Right cardiac atrium (tissue), 5 donors: ENCODE results near the gene NDNF. TPM values are rescaled to one million over a fixed set of nuclear protein-coding genes. Genes with fewer than 3 reads are reported as not detected.

Experiments used
- ATAC-seq, 2 donors: fragments of 200-7000 bp; cut with Tn5 transposase; one replicate each; pipeline versions ENCODE4 v1.8.0 to v1.9.1; 2020; ENCODE audit warnings: moderate library complexity in 2 of 2, mild to moderate bottlenecking in 1 of 2
- DNase-seq, 3 donors: peaks; one replicate each; pipeline ENCODE4 v3.0.0-alpha.2; 2020
- H3K27ac ChIP-seq: one replicate; pipeline ENCODE4 v1.5.1; 2013; ENCODE audit warnings: mild to moderate bottlenecking, low read length, control low read depth, moderate library complexity
- H3K27me3 ChIP-seq: one replicate; pipeline ENCODE4 v1.6.1; 2013; ENCODE audit not compliant: control insufficient read depth, insufficient read depth
- H3K4me1 ChIP-seq: one replicate; pipeline ENCODE4 v1.6.1; 2013; ENCODE audit warnings: low read length; ENCODE audit not compliant: control insufficient read depth, insufficient read depth
- H3K4me3 ChIP-seq: one replicate; pipeline ENCODE4 v1.5.1; 2013; ENCODE audit warnings: low read length, control low read depth
- H3K9me3 ChIP-seq: one replicate; pipeline ENCODE4 v1.6.1; 2013; ENCODE audit warnings: low read length; ENCODE audit not compliant: control insufficient read depth
- WGBS: extraction: QIAGEN DNeasy Blood & Tissue Kit; methylation state at CpG from one replicate; pipeline ENCODE4 v1.1.7; 2013; 5-methylcytosine and 5-hydroxymethylcytosine counted together
- intact Hi-C, 4 donors: fragments of 100-400 bp; cut with DNase I; formaldehyde crosslinking; loops; one replicate each; pipeline versions ENCODE4 v1.11.0 to v1.14.0; 2022 to 2023
- polyA plus RNA-seq: library from polyadenylated mRNA; stranded (reverse); fragments of 200-250 nt; gene quantifications from one replicate; pipeline ENCODE4 v1.2.3, GENCODE V29; 2013
- total RNA-seq, 4 donors: library from RNA; stranded (reverse); fragmentation: NEBNext Ultra II Directional; extraction: Animal tissue kit (Norgen Biotek cat#: 25700); gene quantifications; one replicate each; pipeline ENCODE4 v1.2.1, GENCODE V29; 2021
- donor health status: healthy with polysubstance abuse.
- donor health status: DM: no; HTN: yes; CAD: no.
- donor health status: DM: no; HTN: no; CAD: no.
- donor health status: DM: no; HTN: yes; CAD: no; lungs with severe emphysema.
- donor health status: DM: yes; HTN: yes; CAD: no.

Gene NDNF
- total and polyA plus RNA-seq, 5 donors, result 0.50 to 6.3 (median 2.5) TPM

DNA sequence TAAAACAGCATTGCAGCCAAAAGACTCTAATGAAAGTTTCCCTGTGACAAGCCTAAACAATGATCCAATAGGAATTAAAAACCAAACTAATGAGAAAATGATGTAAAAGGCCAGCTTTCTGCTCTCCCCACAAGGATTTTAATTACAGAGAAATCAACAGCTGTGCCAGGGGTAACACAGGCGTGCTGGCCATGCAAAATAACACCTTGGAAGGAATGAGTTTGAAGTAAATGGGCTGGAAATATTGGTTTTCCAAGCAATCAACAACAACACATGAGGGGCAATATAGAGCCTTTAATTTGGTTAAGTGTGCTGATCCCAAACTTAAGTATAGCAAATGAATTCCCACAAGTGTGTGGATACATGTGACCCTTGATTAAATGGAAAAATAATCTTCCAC lies 56.9 kb downstream of the NDNF start:
- Histone ChIP-seq H3K9me3 (no peaks in the 10 kb centered on the region), H3K4me1 (no peaks in the 10 kb centered on the region), H3K4me3 (no peak overlapping the region), H3K27me3 (no peaks in the 10 kb centered on the region), H3K27ac (no peak overlapping the region)
- DNase-seq (no peak), ATAC-seq (no peak)
- intact Hi-C loops, result loop anchor here in 1 of 4 donors (5.0 kb wide), 1 partner anchor 77 kb away; no protein-coding TSS in a partner anchor
- 78% methylated on average over 1 of the region's 1 CpG for WGBS

DNA sequence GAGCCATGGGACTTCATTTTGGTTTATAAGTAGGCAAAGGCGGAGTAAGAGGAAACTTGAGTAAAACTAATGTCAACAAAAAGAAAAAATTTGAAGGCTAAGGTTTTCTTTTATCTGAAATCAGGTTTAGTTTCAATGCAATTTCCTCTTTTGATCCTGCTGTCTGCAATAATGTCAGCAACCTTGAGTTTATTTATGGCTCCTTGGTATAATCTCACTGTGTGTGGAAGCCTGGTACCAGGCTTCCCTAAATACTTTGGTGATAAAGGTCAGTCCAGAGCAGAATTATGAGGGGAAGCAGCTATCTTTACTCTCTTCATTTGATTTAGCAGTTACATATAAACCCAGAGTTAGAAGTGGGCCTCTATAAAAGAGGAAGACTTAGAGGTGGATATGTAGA lies 57.8 kb downstream of the NDNF start:
- no peaks in the 10 kb centered on the region for H3K4me1 ChIP-seq
- no peak overlapping the region for H3K27ac ChIP-seq
- no peaks in the 10 kb centered on the region for H3K27me3 ChIP-seq
- H3K9me3 ChIP-seq, result no peaks in the 10 kb centered on the region
- WGBS, result 86% methylated on average over 1 of the region's 1 CpG
- H3K4me3 ChIP-seq, result no peak overlapping the region
- intact Hi-C loops, result no loop called here
- DNase-seq (no peak), ATAC-seq (no peak)

DNA sequence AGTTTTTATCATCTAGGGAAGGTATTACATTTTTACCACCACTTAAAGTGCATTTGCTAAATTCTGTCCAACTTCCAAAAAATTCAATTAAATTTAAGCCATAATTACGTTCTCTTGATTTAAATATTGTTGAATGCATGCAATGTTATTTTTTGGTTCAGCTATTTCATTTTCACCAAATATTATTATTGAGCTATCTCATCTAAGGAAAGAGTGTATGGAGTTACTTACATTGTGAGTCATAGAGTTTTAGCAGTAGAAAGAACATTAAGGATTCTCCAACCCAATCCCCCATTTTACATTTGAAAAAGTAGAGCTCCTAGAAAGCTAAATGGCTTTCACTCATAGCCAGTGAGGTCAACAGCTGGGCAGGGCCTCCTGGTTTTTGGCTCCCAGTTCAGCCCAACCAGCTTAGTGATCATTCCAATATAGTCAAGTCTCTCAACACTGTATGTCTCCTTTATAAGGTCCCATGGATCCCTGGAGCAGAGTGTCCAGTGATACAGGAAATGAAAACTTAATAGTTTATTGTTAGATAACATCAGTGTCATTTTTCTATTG lies 60.5 kb downstream of the NDNF start:
- ATAC-seq (no peak), DNase-seq (no peak)
- Histone ChIP-seq H3K27me3 (no peaks in the 10 kb centered on the region), H3K9me3 (no peaks in the 10 kb centered on the region), H3K27ac (no peak overlapping the region), H3K4me3 (no peak overlapping the region), H3K4me1 (no peaks in the 10 kb centered on the region)
- 99% methylated on average over 1 of the region's 1 CpG for WGBS
- intact Hi-C loops, result no loop called here

DNA sequence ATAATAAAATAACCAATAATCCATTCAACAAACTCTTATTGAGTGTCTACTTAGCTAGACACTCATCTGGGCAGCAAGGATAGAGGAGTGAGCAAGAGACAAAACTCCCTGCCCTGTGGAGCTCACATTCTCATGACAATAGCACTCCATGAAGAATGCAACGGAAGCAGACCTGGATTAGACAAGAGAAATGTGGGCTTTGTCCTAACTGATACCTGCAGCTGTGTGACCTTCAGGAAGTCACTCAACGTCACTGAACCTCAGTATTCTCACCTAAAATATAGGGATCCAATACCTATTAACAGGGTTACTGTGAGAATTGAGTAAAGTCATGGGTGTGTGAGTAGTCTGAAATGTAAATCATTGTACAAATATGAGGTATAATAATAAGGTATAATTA lies 61.2 kb downstream of the NDNF start:
- Histone ChIP-seq H3K4me3 (no peak overlapping the region), H3K9me3 (no peaks in the 10 kb centered on the region), H3K4me1 (no peaks in the 10 kb centered on the region), H3K27ac (no peak overlapping the region), H3K27me3 (no peaks in the 10 kb centered on the region)
- WGBS, result 77% methylated on average over 2 of the region's 2 CpGs
- DNase-seq, result no peak
- intact Hi-C loops, result no loop called here
- no peak for ATAC-seq

DNA sequence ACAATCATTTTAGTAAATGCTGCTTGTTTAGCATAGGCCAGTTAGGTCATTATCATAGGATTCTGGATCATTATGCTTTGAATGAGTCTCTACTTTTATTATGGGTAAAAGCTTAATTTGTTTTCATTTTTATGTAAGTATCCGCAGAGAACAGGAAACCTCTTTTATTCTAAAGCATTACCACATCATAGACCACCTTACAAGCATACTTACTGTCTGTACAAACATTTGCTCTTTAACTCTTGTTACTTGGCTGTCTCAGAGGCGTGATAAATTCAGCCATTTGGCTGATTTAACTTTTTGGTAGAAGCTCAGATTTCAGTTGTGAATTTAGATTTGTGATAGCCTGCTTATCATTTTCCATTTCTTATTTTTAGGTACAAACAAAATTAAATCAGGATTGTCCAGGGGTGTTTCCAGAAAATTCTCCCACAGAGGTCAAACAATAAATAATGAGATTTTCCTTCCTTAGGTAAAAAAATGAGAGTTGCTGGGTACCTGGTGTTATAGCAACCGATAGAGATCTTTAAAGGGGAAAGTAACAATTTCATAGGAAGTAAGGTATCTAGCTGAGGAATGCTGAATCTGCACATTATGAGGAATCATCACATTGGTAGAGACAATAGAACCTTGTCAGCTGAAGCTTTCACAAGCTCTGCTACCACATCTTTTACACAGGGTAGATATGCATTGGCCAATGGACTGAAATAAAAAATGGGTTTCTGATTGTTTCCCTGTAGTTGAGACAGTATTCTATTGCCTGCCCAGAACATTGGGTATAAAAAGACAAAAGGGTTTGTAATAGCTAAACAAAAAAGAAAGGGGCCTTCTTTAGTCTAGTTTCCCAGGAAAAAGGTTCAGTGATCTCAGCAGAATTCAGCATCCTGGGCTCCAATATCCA lies 62.5 kb downstream of the NDNF start:
- Histone ChIP-seq H3K9me3 (no peaks in the 10 kb centered on the region), H3K4me3 (no peak overlapping the region), H3K27me3 (no peaks in the 10 kb centered on the region), H3K27ac (no peak overlapping the region), H3K4me1 (no peaks in the 10 kb centered on the region)
- ATAC-seq (no peak), DNase-seq (no peak)
- 75% methylated on average over 3 of the region's 3 CpGs for WGBS
- intact Hi-C loops, result no loop called here

DNA sequence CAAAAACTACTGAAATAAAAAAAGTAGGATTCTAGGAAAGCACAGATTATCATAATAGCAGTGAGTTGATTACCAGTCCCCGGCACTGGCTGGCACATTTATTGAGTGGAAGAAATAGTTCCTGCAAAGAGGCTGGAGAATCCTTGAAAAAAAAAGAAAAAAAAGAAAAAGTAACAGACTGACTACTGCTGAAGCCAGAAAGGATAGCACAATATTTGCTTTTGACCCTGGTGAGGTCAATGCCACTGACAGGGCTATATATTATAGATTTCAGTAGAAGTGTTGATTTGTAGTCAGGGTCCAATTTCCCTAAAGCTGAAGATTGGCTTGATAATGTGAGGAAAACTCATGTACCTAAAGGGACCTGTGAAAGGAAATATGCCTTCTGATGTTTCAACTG lies 64.7 kb downstream of the NDNF start:
- ATAC-seq (no peak), DNase-seq (no peak)
- 0% methylated on average over 1 of the region's 1 CpG for WGBS

DNA sequence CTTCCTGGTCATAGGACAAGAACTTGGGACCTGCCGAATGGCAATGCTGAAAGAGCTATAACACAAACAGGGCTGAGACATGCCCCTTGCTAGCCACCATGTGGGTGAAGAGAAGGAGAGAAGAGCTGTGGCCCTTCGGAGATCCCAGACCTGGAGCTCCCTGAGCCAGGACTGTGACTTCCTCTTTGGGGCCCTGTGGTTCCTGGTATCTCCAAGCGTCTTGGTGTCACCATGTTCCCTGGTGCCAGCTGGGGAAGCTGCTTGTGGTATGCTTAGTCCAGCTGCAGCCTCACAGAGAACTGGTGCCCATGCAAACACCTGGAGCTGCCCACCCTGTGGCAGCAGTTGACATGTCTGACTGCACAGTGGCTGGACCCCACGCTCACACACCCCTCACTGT lies 68.5 kb downstream of the NDNF start:
- Histone ChIP-seq H3K9me3 (no peaks in the 10 kb centered on the region), H3K27ac (no peak overlapping the region), H3K4me1 (no peaks in the 10 kb centered on the region), H3K4me3 (no peak overlapping the region), H3K27me3 (no peaks in the 10 kb centered on the region)
- 90% methylated on average over 4 of the region's 4 CpGs for WGBS
- intact Hi-C loops, result no loop called here
- no peak for DNase-seq
- ATAC-seq, result no peak

More for the DNA sequence above, 64.7 kb downstream of the NDNF start:
- intact Hi-C loops, result no loop called here
- Histone ChIP-seq H3K4me1 (no peaks in the 10 kb centered on the region), H3K9me3 (no peaks in the 10 kb centered on the region), H3K27ac (no peak overlapping the region), H3K27me3 (no peaks in the 10 kb centered on the region), H3K4me3 (no peak overlapping the region)

DNA sequence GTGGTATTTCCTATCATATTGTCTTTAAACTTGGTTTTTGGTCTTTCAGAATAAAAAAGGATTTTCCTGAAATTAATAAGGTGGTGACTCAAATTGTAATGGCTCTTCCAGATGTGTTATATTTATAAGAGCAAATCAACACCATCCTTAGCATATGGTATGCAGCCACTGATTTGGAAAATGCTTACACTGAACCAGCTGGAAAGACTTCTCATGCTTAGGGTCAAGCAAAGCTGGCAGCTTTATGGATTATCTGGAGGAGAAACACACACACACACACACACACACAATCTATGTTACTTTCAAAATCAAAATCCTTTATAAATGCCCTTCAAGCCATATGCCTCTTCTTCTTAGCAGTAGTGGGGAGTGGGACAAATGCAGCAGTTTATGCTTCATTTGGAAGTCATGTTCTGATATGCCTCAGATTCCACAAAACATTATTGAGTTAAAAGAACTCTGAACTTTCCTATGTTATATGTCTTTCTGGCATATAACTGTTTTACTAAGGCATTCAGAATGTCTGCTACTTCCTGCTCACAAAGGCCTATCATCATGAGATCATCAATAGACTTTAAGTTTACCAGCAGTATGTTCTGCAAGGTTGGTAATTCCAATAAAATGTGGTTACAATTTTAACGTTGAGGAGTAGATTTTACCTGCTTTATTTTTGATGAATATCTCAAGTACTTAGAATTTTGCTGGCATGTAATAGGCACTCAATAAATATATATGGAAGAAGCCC lies 76.9 kb downstream of the NDNF start:
- Histone ChIP-seq H3K4me1 (no peaks in the 10 kb centered on the region), H3K9me3 (no peaks in the 10 kb centered on the region), H3K27me3 (peaks cover 4% of the 10 kb centered on the region), H3K4me3 (no peak overlapping the region), H3K27ac (no peak overlapping the region)
- DNase-seq, result no peak
- 88% methylated on average over 1 of the region's 1 CpG for WGBS
- intact Hi-C loops, result no loop called here
- ATAC-seq, result no peak

DNA sequence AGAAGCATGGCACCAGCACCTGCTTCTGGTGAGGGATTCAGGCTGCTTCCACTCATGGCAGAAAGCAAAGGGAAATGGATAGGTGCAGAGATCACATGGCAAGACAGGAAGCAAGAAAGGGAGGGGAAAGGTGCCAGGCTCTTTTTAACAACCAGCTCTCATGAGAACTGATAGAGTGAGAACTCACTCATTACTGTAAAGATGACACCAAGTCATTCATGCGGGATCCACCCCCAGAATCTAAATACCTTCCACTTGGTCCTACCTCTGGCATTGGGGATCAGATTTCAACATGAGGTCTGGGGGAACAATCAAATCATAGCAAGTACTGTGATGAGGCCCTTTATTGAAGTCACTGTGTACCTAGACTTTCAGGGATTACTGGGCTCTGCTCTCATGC lies 77.8 kb downstream of the NDNF start:
- Histone ChIP-seq H3K4me1 (no peaks in the 10 kb centered on the region), H3K9me3 (no peaks in the 10 kb centered on the region), H3K4me3 (no peak overlapping the region), H3K27ac (no peak overlapping the region), H3K27me3 (peaks cover 4% of the 10 kb centered on the region)
- intact Hi-C loops, result no loop called here
- 88% methylated on average over 1 of the region's 1 CpG for WGBS
- ATAC-seq, result no peak
- no peak for DNase-seq

DNA sequence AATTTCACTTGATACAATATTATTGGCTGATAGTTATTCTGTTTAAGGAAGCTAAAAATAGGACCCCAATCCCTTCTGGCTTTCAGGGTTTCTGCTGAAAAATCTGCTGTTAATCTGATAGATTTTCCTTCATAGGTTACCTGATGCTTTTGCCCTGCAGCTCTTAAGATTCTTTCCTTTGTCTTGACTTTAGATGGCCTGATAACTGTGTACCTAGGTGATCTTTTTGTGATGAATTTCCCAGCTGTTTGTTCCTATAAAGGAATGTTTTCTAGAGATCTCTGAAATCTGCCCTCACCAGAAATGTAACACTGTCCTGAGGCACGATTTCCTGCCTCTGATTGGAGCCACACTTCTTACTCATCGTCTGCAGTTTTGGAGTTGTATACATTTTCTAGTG lies 80.5 kb downstream of the NDNF start:
- WGBS, result 77% methylated on average over 2 of the region's 2 CpGs

DNA sequence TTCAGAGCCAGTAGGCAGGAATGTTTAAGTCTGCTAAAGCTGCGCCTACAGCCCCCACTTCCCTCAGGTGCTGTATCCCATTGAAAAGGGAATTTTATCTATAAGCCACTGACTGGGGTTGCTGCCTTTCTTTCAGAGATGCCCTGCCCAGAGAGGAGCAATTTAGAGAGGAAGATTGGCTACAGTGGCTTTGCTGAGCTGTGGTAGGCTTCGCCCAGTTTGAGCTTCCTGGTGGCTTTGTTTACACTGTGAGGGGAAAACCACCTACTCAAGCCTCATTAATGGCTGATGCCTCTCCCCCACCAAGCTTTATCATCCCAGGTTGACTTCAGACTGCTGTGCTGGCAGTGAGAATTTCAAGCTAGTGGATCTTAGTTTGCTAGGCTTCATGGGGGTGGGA lies 82.1 kb downstream of the NDNF start:
- ATAC-seq (no peak), DNase-seq (no peak)
- H3K4me1 ChIP-seq, result no peaks in the 10 kb centered on the region
- H3K27me3 ChIP-seq, result no peaks in the 10 kb centered on the region
- intact Hi-C loops, result no loop called here
- no peak overlapping the region for H3K27ac ChIP-seq
- H3K4me3 ChIP-seq, result no peak overlapping the region
- WGBS, result 88% methylated on average over 2 of the region's 2 CpGs
- H3K9me3 ChIP-seq, result no peaks in the 10 kb centered on the region

More for the DNA sequence above, 80.5 kb downstream of the NDNF start:
- Histone ChIP-seq H3K4me1 (no peaks in the 10 kb centered on the region), H3K9me3 (no peaks in the 10 kb centered on the region), H3K4me3 (no peak overlapping the region), H3K27me3 (peaks cover 4% of the 10 kb centered on the region), H3K27ac (no peak overlapping the region)
- ATAC-seq, result no peak
- DNase-seq, result no peak
- intact Hi-C loops, result no loop called here
